ENCODE data around the gene MACROD2.

- TF ChIP-seq, protein P1, sequence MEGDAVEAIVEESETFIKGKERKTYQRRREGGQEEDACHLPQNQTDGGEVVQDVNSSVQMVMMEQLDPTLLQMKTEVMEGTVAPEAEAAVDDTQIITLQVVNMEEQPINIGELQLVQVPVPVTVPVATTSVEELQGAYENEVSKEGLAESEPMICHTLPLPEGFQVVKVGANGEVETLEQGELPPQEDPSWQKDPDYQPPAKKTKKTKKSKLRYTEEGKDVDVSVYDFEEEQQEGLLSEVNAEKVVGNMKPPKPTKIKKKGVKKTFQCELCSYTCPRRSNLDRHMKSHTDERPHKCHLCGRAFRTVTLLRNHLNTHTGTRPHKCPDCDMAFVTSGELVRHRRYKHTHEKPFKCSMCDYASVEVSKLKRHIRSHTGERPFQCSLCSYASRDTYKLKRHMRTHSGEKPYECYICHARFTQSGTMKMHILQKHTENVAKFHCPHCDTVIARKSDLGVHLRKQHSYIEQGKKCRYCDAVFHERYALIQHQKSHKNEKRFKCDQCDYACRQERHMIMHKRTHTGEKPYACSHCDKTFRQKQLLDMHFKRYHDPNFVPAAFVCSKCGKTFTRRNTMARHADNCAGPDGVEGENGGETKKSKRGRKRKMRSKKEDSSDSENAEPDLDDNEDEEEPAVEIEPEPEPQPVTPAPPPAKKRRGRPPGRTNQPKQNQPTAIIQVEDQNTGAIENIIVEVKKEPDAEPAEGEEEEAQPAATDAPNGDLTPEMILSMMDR (IDR thresholded peaks at IDR 0.05) = no peak
- no peak for TF ChIP-seq POLR2AphosphoS5 (IDR thresholded peaks at IDR 0.05)
These were observed 1084.5 kb downstream of the MACROD2 start for GRCh38 chr20:15079594-15080340.
